ENCODE results near the gene WDR18.

DNA sequence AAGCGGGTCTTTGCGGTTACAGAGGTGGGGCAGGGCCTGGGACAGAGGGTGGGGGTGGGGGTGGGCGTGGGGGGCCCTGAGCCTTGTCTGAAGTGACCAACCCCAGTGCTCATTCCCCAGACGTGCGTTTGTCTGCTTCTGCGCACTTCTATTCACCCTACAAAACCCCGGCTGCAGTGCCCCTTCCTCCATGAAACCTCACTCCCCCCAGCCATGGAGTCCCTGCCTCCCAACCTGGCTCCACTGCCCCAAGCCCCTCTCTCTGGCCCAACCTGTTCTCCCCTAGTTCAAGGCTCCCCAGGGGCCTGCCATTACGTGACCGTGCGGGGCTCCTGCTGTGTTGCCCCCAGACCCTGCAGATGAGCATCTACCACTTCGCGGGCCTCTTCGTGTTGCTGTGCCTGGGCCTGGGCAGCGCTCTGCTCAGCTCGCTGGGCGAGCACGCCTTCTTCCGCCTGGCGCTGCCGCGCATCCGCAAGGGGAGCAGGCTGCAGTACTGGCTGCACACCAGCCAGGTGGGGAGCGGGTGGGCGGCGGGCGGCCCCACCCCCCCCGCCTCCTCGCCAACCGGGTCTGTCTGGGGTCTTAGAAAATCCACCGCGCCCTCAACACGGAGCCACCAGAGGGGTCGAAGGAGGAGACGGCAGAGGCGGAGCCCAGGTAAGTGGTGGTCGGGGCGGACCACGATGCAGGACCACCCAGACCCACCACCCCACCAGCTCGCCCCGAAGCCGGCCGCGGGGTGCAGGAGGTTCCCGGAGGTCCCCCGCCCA is 24.3 kb downstream of the WDR18 start:
- TF ChIP-seq, protein P1, sequence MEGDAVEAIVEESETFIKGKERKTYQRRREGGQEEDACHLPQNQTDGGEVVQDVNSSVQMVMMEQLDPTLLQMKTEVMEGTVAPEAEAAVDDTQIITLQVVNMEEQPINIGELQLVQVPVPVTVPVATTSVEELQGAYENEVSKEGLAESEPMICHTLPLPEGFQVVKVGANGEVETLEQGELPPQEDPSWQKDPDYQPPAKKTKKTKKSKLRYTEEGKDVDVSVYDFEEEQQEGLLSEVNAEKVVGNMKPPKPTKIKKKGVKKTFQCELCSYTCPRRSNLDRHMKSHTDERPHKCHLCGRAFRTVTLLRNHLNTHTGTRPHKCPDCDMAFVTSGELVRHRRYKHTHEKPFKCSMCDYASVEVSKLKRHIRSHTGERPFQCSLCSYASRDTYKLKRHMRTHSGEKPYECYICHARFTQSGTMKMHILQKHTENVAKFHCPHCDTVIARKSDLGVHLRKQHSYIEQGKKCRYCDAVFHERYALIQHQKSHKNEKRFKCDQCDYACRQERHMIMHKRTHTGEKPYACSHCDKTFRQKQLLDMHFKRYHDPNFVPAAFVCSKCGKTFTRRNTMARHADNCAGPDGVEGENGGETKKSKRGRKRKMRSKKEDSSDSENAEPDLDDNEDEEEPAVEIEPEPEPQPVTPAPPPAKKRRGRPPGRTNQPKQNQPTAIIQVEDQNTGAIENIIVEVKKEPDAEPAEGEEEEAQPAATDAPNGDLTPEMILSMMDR (IDR thresholded peaks at IDR 0.05) = no peak
- no peak for TF ChIP-seq ZFX (IDR thresholded peaks at IDR 0.05; ENCODE audit: borderline replicate concordance)
